Tongue (tissue), 2 donors: ENCODE data around the gene HTR2A. TPM values are rescaled to one million over a fixed set of nuclear protein-coding genes. Genes with fewer than 3 reads are reported as not detected.

Experiments
- DNase-seq: peaks from one replicate; pipeline ENCODE4 v3.0.0-alpha.2; 2015
- total RNA-seq: library from RNA; depleted of rRNA; stranded (reverse); fragments of >200 nt; gene quantifications from one replicate; pipeline ENCODE4 v1.2.3, GENCODE V29; 2014

HTR2A gene
- total RNA-seq, 1 donor from 2014 or later: 0.92 TPM

- DNase-seq: no peak
These were observed 28.8 kb downstream of the HTR2A start for GRCh38 chr13:46868091-46868490.

- DNase-seq: peak; percentile 7
These were observed 30.7 kb downstream of the HTR2A start for GRCh38 chr13:46866150-46866549.

- no peak for DNase-seq
These were observed 31.9 kb downstream of the HTR2A start for GRCh38 chr13:46864941-46865340.

- DNase-seq: no peak
These were observed 34.9 kb downstream of the HTR2A start for GRCh38 chr13:46861959-46862358.

GRCh38 chr13:46860722-46861121 lies 36.1 kb downstream of the HTR2A start:
- DNase-seq: no peak

- no peak for DNase-seq
These were observed 38.1 kb downstream of the HTR2A start for GRCh38 chr13:46858776-46859175.

GRCh38 chr13:46858163-46858562 lies 38.7 kb downstream of the HTR2A start:
- no peak for DNase-seq

- no peak for DNase-seq
These were observed 41.2 kb downstream of the HTR2A start for GRCh38 chr13:46855664-46856063.

GRCh38 chr13:46855166-46855565 lies 41.7 kb downstream of the HTR2A start:
- DNase-seq: no peak

GRCh38 chr13:46852168-46852567 lies 44.7 kb downstream of the HTR2A start:
- no peak for DNase-seq

GRCh38 chr13:46850214-46850613 lies 46.6 kb downstream of the HTR2A start:
- no peak for DNase-seq

GRCh38 chr13:46846726-46847125 lies 50.1 kb downstream of the HTR2A start:
- no peak for DNase-seq

- DNase-seq: no peak
These were observed 51.7 kb downstream of the HTR2A start for GRCh38 chr13:46845146-46845545.

- DNase-seq: no peak
These were observed 52.4 kb downstream of the HTR2A start for GRCh38 chr13:46844431-46844830.

GRCh38 chr13:46839399-46839798 lies 57.5 kb downstream of the HTR2A start:
- DNase-seq: no peak

- DNase-seq: no peak
These were observed 62.2 kb downstream of the HTR2A start for GRCh38 chr13:46834657-46835056.

GRCh38 chr13:46831588-46832194 lies 65.2 kb downstream of the HTR2A start:
- DNase-seq: peak; percentile 79

GRCh38 chr13:46830405-46831005 lies 66.3 kb downstream of the HTR2A start:
- DNase-seq: no peak

- no peak for DNase-seq
These were observed 74.3 kb downstream of the HTR2A start for GRCh38 chr13:46822551-46822950.

GRCh38 chr13:46817838-46818476 lies 78.9 kb downstream of the HTR2A start:
- no peak for DNase-seq

- DNase-seq: no peak
These were observed 79.8 kb downstream of the HTR2A start for GRCh38 chr13:46817095-46817494.

GRCh38 chr13:46816371-46816770 lies 80.5 kb downstream of the HTR2A start:
- no peak for DNase-seq

- no peak for DNase-seq
These were observed 84.5 kb downstream of the HTR2A start for GRCh38 chr13:46812301-46812797.

- no peak for DNase-seq
These were observed 86.4 kb downstream of the HTR2A start for GRCh38 chr13:46810440-46810839.
